GM21825 (cell line): ENCODE results near the gene ZNF223.

Experiments used
- ATAC-seq: cut with Tn5 transposase; IDR thresholded peaks from one replicate; pipeline ENCODE4 v1.9.1; 2021; ENCODE audit warnings: mild to moderate bottlenecking, moderate library complexity; ENCODE audit not compliant: unreplicated experiment

Gene ZNF223

GRCh38 chr19:44069415-44069814, 17.6 kb downstream of the ZNF223 start:
- ATAC-seq: no peak

GRCh38 chr19:44071824-44072542, 20.1 kb downstream of the ZNF223 start, which contains the start of gene ZNF284:
ZNF284 (plus strand) TSS chr19:44072159; CDS start chr19:44076390, 4,231 bp downstream.
- ATAC-seq: peak; percentile 96

- no peak for ATAC-seq
These were observed 20.9 kb downstream of the ZNF223 start for GRCh38 chr19:44072543-44073401.

- no peak for ATAC-seq
These were observed 24.5 kb downstream of the ZNF223 start for GRCh38 chr19:44076325-44076724.

GRCh38 chr19:44092108-44092507, 40.3 kb downstream of the ZNF223 start:
- no peak for ATAC-seq

GRCh38 chr19:44093931-44094765, 42.3 kb downstream of the ZNF223 start, which contains the start of gene ZNF224:
ZNF224 (plus strand) TSS chr19:44094361; CDS start chr19:44097874, 3,513 bp downstream.
- ATAC-seq: peak; percentile 87

GRCh38 chr19:44107751-44108150, 55.9 kb downstream of the ZNF223 start:
- ATAC-seq: no peak

- no peak for ATAC-seq
These were observed 57.6 kb downstream of the ZNF223 start for GRCh38 chr19:44109458-44109857.

GRCh38 chr19:44111910-44112463, 60.2 kb downstream of the ZNF223 start:
- ATAC-seq: no peak

GRCh38 chr19:44112802-44113137, 60.9 kb downstream of the ZNF223 start:
- ATAC-seq: peak; percentile 20

- ATAC-seq: peak; percentile 89
These were observed 61.4 kb downstream of the ZNF223 start, which contains the start of gene ZNF225 for GRCh38 chr19:44113138-44113783. ZNF225 (plus strand) TSS chr19:44113399; CDS start chr19:44115828, 2,429 bp downstream.

GRCh38 chr19:44113784-44114390, 62.1 kb downstream of the ZNF223 start:
- ATAC-seq: peak; percentile 12
